Gastrocnemius medialis (tissue), 4 donors: ENCODE measurements around the gene GIMAP5.

Experiments used
- POLR2A ChIP-seq, 2 donors: fragments of 450-650 bp; IDR thresholded peaks; one replicate each; pipeline ENCODE4 v1.6.1; 2017; ENCODE audit warnings: antibody characterized with exemption in 2 of 2, mild to moderate bottlenecking in 2 of 2, moderate library complexity in 2 of 2
- TF ChIP-seq, protein P1 (sequence below), 5 experiments: fragments of 450-650 bp in 3 of 5; fragments of 200-600 bp in 2 of 5; sonication (generic) in 2 of 5; IDR thresholded peaks in 4 of 5; conservative IDR thresholded peaks in 1 of 5; 1 replicate in 4 of 5; 2 replicates in 1 of 5; pipeline ENCODE4 v1.5.1; 2016 to 2019; ENCODE audit warnings: antibody characterized with exemption in 5 of 5, mild to moderate bottlenecking in 3 of 5, moderate library complexity in 3 of 5

DNA sequence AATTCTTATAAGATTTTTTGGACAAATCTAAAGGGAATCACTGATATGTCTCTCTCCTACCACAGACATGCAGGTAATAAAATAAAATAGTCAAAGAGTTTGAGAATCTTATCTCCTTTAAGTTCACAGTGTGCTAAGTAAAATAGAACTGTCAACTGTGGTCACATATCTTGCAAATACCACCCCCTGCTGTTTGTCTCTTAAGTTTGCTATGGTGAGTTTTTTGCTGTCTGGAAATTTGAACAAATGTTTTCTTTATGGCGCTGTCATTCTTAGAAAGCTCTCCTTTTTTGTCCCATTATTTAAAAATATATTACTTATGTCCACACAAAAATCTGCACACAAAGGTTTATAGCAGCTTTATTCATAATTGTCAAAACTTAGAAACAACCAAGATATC is 19.6 kb downstream of the GIMAP5 start:
- TF ChIP-seq, protein P1, sequence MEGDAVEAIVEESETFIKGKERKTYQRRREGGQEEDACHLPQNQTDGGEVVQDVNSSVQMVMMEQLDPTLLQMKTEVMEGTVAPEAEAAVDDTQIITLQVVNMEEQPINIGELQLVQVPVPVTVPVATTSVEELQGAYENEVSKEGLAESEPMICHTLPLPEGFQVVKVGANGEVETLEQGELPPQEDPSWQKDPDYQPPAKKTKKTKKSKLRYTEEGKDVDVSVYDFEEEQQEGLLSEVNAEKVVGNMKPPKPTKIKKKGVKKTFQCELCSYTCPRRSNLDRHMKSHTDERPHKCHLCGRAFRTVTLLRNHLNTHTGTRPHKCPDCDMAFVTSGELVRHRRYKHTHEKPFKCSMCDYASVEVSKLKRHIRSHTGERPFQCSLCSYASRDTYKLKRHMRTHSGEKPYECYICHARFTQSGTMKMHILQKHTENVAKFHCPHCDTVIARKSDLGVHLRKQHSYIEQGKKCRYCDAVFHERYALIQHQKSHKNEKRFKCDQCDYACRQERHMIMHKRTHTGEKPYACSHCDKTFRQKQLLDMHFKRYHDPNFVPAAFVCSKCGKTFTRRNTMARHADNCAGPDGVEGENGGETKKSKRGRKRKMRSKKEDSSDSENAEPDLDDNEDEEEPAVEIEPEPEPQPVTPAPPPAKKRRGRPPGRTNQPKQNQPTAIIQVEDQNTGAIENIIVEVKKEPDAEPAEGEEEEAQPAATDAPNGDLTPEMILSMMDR (IDR thresholded peaks at IDR 0.05 in 4 of 5, conservative IDR thresholded peaks at IDR 0.05 in 1 of 5): peak in 2 of 5 experiments; percentile 28 to 34
- no peak for TF ChIP-seq POLR2A (IDR thresholded peaks at IDR 0.05)
